ENCODE results near the gene B4GALNT4. TPM values are rescaled to one million over a fixed set of nuclear protein-coding genes. Genes with fewer than 3 reads are reported as not detected.
"Not testable (repeated sequence)": the region's sequence is repeated elsewhere in the genome, so short reads cannot be mapped to it uniquely, and the experiment has no call there.

Gene B4GALNT4
- total RNA-seq, 4 donors from 2014 or later, result 7.1 to 22.2 (median 14.1) TPM

DNA sequence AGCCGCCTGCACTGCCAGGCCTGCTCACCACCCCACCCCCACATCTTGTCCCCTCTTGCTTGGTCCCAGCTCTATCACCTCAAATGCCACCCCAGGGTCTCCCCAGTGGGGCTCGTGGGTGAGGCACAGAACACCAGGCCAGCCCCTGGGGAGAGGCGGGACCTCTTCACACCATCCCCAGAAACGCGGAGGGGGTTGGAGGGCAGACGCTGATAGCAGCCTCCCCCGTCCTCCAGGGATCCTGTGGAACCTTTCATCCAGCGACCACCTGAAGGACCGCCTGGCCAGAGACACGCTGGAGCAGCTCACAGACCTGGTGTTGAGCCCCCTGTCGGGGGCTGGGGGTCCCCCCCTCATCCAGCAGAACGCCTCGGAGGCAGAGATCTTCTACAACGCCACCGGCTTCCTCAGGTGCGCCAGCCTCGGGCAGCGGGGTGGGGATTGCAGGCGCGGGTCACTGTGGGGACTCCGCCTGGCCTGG, 30.5 kb downstream of the B4GALNT4 start:
- peaks cover 0 to 21% (median 4%) of the 10 kb centered on the region in 4 donors for H3K4me1 ChIP-seq
- 58 to 83% methylated on average over 14 to 16 of the region's 21 CpGs for WGBS, 2 donors
- H3K27ac ChIP-seq, result no peak overlapping the region
- no peaks in the 10 kb centered on the region for H3K9me3 ChIP-seq
- TF ChIP-seq, protein P1, sequence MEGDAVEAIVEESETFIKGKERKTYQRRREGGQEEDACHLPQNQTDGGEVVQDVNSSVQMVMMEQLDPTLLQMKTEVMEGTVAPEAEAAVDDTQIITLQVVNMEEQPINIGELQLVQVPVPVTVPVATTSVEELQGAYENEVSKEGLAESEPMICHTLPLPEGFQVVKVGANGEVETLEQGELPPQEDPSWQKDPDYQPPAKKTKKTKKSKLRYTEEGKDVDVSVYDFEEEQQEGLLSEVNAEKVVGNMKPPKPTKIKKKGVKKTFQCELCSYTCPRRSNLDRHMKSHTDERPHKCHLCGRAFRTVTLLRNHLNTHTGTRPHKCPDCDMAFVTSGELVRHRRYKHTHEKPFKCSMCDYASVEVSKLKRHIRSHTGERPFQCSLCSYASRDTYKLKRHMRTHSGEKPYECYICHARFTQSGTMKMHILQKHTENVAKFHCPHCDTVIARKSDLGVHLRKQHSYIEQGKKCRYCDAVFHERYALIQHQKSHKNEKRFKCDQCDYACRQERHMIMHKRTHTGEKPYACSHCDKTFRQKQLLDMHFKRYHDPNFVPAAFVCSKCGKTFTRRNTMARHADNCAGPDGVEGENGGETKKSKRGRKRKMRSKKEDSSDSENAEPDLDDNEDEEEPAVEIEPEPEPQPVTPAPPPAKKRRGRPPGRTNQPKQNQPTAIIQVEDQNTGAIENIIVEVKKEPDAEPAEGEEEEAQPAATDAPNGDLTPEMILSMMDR (IDR thresholded peaks at IDR 0.05), result no peak
- no peak for TF ChIP-seq POLR2A (IDR thresholded peaks at IDR 0.05)
- no peak for TF ChIP-seq EP300 (IDR thresholded peaks at IDR 0.05)
- H3K27me3 ChIP-seq, result peaks cover 0 to 20% of the 10 kb centered on the region in 2 donors
- H3K4me3 ChIP-seq, result no peak overlapping the region
- no peak for DNase-seq (ENCODE audit: low spot score in 2 of 2)
- H3K36me3 ChIP-seq, result no peaks in the 10 kb centered on the region

DNA sequence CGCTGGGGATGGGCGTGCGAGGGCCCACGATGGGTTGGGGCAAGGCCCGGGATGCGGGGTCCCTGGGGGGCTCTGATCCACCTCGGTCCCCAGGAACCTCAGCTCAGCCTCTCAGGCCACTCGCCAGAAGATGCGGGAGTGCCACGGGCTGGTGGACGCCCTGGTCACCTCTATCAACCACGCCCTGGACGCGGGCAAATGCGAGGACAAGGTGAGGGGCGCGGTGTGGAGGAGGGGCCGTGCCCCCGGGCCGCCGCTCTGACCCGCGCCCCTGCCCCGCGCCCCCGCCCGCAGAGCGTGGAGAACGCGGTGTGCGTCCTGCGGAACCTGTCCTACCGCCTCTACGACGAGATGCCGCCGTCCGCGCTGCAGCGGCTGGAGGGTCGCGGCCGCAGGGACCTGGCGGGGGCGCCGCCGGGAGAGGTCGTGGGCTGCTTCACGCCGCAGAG, 31.0 kb downstream of the B4GALNT4 start:
- no peaks in the 10 kb centered on the region for H3K9me3 ChIP-seq
- no peak for DNase-seq (ENCODE audit: low spot score in 2 of 2)
- peaks cover 0 to 19% of the 10 kb centered on the region in 2 donors for H3K27me3 ChIP-seq
- no peaks in the 10 kb centered on the region for H3K36me3 ChIP-seq
- WGBS, 2 donors, result 41 to 84% methylated on average over 29 to 34 of the region's 50 CpGs
- TF ChIP-seq POLR2A (IDR thresholded peaks at IDR 0.05), result no peak
- no peak for TF ChIP-seq EP300 (IDR thresholded peaks at IDR 0.05)
- TF ChIP-seq, protein P1 (IDR thresholded peaks at IDR 0.05), result no peak
- H3K4me1 ChIP-seq, result peaks cover 0 to 23% (median 4%) of the 10 kb centered on the region in 4 donors
- H3K4me3 ChIP-seq, result no peak overlapping the region
- H3K27ac ChIP-seq, result no peak overlapping the region

DNA sequence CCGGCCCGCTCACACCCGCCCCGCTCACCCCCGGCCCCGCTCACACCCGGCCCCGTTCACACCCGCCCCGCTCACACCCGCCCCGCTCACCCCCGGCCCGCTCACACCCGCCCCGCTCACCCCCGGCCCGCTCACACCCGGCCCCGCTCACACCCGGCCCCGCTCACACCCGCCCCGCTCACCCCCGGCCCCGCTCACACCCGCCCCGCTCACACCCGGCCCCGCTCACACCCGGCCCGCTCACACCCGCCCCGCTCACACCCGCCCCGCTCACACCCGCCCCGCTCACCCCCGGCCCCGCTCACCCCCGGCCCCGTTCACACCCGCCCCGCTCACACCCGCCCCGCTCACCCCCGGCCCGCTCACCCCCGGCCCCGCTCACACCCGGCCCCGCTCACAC, 31.9 kb downstream of the B4GALNT4 start:
- Histone ChIP-seq H3K4me1 (peaks cover 0 to 32% (median 10%) of the 10 kb centered on the region in 4 donors), H3K27me3 (peaks cover 0 to 14% of the 10 kb centered on the region in 2 donors)
- not testable (repeated sequence) for DNase-seq (ENCODE audit: low spot score in 2 of 2); H3K4me3 ChIP-seq; H3K27ac ChIP-seq; H3K9me3 ChIP-seq; H3K36me3 ChIP-seq
- no CpG with 5 or more reads among the region's 52 CpGs for WGBS, 2 donors

DNA sequence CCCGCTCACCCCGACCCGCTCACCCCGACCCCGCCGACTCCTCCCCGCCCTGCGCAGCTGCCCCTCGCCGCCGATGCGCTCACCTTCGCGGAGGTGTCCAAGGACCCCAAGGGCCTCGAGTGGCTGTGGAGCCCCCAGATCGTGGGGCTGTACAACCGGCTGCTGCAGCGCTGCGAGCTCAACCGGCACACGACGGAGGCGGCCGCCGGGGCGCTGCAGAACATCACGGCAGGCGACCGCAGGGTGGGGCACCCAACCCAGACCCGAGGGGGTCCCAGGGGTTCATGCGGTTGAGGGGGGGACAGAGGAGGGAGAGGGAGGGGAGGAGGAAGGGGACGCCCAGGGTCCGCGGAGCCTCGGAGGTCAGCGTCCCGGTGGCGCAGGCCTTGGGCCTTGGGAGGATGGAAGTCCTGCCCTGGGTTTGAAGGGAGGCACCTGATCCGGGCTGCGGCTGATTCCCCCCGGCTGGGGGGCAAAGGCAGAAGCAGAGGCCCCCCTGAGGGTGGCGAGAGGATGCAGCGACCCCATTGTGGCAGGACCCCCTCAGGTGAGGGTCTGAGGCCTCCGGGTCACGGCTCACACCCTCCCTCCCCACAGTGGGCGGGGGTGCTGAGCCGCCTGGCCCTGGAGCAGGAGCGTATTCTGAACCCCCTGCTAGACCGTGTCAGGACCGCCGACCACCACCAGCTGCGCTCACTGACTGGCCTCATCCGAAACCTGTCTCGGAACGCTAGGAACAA, 33.9 kb downstream of the B4GALNT4 start:
- TF ChIP-seq EP300 (IDR thresholded peaks at IDR 0.05) (no peak), POLR2A (IDR thresholded peaks at IDR 0.05) (no peak)
- TF ChIP-seq, protein P1 (IDR thresholded peaks at IDR 0.05), result no peak
- peaks cover 0 to 33% (median 13%) of the 10 kb centered on the region in 4 donors for H3K4me1 ChIP-seq
- H3K36me3 ChIP-seq, result no peaks in the 10 kb centered on the region
- no peaks in the 10 kb centered on the region for H3K9me3 ChIP-seq
- H3K27me3 ChIP-seq, result peaks cover 0 to 10% of the 10 kb centered on the region in 2 donors
- WGBS, 2 donors, result 85 to 94% methylated on average over 17 to 33 of the region's 55 CpGs
- no peak overlapping the region for H3K27ac ChIP-seq
- H3K4me3 ChIP-seq, result no peak overlapping the region
- DNase-seq (ENCODE audit: low spot score in 2 of 2), result no peak

DNA sequence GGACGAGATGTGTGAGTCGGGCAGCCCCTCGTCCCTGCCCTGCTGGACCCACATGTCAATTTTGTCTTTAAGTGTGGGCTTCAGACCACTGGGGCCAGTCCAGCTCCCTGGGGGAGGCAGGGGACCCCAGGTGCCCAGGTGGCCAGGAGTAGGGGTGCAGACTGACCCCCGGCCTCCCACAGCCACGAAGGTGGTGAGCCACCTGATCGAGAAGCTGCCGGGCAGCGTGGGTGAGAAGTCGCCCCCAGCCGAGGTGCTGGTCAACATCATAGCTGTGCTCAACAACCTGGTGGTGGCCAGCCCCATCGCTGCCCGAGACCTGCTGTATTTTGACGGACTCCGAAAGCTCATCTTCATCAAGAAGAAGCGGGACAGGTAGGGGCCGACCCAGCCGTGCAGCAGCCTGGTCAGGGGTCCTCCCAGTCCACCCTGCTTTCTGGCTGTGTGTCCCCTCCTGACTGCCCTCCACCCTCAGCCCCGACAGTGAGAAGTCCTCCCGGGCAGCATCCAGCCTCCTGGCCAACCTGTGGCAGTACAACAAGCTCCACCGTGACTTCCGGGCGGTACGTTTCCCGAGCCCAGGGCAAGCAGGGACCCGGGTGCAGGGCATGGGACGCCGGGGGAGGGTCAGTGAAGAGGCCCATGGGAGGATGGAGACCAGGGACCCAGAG, 34.6 kb downstream of the B4GALNT4 start:
- 92% methylated on average over 14 to 23 of the region's 27 CpGs for WGBS, 2 donors

More for the DNA sequence above, 34.6 kb downstream of the B4GALNT4 start:
- H3K4me1 ChIP-seq, result peaks cover 0 to 33% (median 13%) of the 10 kb centered on the region in 4 donors
- H3K36me3 ChIP-seq, result no peaks in the 10 kb centered on the region
- H3K4me3 ChIP-seq, result no peak overlapping the region
- no peak overlapping the region for H3K27ac ChIP-seq
- H3K9me3 ChIP-seq, result no peaks in the 10 kb centered on the region
- H3K27me3 ChIP-seq, result peaks cover 0 to 10% of the 10 kb centered on the region in 2 donors
- TF ChIP-seq, protein P1 (IDR thresholded peaks at IDR 0.05), result no peak
- DNase-seq (ENCODE audit: low spot score in 2 of 2), result no peak

Data from tibial nerve (tissue), 4 donors.